ENCODE measurements around the gene KLHL8.

KLHL8 gene

DNA sequence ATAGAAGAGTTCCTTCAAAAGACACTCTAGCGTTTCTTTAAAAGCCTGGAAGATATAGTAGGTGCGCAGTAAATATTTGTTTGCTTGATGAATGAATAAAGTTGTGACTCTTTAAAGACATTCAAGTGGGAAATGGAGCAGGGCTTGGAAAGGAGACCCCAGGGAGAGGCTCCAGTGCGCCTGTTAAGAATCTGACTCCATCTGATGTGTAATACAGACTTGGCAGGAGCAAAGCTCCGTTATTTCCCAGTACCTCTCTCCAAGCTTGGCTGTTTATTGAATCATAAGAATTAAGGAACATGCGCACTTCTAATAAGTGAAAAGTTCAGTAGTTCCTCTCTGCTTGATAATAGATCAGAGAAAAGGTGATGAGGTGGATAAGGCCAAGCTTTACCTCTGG, 18.8 kb upstream of the KLHL8 start:
- no peak for ATAC-seq
- TF ChIP-seq TCF4 (CRISPR knock-in tag; IDR thresholded peaks at IDR 0.05; ENCODE audit: borderline replicate concordance) = no peak
- TF ChIP-seq, protein P1, sequence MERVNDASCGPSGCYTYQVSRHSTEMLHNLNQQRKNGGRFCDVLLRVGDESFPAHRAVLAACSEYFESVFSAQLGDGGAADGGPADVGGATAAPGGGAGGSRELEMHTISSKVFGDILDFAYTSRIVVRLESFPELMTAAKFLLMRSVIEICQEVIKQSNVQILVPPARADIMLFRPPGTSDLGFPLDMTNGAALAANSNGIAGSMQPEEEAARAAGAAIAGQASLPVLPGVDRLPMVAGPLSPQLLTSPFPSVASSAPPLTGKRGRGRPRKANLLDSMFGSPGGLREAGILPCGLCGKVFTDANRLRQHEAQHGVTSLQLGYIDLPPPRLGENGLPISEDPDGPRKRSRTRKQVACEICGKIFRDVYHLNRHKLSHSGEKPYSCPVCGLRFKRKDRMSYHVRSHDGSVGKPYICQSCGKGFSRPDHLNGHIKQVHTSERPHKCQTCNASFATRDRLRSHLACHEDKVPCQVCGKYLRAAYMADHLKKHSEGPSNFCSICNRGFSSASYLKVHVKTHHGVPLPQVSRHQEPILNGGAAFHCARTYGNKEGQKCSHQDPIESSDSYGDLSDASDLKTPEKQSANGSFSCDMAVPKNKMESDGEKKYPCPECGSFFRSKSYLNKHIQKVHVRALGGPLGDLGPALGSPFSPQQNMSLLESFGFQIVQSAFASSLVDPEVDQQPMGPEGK (CRISPR knock-in tag; IDR thresholded peaks at IDR 0.05; ENCODE audit: borderline replicate concordance) = no peak
- no peak for TF ChIP-seq TOX (CRISPR knock-in tag; IDR thresholded peaks at IDR 0.05; ENCODE audit: borderline replicate concordance)
- TF ChIP-seq ESRRG (CRISPR knock-in tag; IDR thresholded peaks at IDR 0.05) = no peak
- no peak for TF ChIP-seq BACH2 (CRISPR knock-in tag; IDR thresholded peaks at IDR 0.05; ENCODE audit: borderline replicate concordance)
- no peak for TF ChIP-seq PPARA (CRISPR knock-in tag; IDR thresholded peaks at IDR 0.05; ENCODE audit: borderline replicate concordance)
- TF ChIP-seq, protein P2, sequence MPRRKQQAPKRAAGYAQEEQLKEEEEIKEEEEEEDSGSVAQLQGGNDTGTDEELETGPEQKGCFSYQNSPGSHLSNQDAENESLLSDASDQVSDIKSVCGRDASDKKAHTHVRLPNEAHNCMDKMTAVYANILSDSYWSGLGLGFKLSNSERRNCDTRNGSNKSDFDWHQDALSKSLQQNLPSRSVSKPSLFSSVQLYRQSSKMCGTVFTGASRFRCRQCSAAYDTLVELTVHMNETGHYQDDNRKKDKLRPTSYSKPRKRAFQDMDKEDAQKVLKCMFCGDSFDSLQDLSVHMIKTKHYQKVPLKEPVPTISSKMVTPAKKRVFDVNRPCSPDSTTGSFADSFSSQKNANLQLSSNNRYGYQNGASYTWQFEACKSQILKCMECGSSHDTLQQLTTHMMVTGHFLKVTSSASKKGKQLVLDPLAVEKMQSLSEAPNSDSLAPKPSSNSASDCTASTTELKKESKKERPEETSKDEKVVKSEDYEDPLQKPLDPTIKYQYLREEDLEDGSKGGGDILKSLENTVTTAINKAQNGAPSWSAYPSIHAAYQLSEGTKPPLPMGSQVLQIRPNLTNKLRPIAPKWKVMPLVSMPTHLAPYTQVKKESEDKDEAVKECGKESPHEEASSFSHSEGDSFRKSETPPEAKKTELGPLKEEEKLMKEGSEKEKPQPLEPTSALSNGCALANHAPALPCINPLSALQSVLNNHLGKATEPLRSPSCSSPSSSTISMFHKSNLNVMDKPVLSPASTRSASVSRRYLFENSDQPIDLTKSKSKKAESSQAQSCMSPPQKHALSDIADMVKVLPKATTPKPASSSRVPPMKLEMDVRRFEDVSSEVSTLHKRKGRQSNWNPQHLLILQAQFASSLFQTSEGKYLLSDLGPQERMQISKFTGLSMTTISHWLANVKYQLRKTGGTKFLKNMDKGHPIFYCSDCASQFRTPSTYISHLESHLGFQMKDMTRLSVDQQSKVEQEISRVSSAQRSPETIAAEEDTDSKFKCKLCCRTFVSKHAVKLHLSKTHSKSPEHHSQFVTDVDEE (CRISPR knock-in tag; IDR thresholded peaks at IDR 0.05) = no peak
- no peak for TF ChIP-seq ZNF565 (CRISPR knock-in tag; conservative IDR thresholded peaks at IDR 0.05; ENCODE audit: low read depth)
- no peak for TF ChIP-seq ZNF70 (CRISPR knock-in tag; IDR thresholded peaks at IDR 0.05)
- TF ChIP-seq GLIS3 (CRISPR knock-in tag; IDR thresholded peaks at IDR 0.05) = no peak
- TF ChIP-seq ISL1 (CRISPR knock-in tag; IDR thresholded peaks at IDR 0.05) = no peak
- TF ChIP-seq ZFP30 (CRISPR knock-in tag; IDR thresholded peaks at IDR 0.05) = no peak
- no peak for TF ChIP-seq ZFP3 (CRISPR knock-in tag; IDR thresholded peaks at IDR 0.05)
- TF ChIP-seq ARNTL (CRISPR knock-in tag; IDR thresholded peaks at IDR 0.05; ENCODE audit: borderline replicate concordance, low read depth) = no peak

DNA sequence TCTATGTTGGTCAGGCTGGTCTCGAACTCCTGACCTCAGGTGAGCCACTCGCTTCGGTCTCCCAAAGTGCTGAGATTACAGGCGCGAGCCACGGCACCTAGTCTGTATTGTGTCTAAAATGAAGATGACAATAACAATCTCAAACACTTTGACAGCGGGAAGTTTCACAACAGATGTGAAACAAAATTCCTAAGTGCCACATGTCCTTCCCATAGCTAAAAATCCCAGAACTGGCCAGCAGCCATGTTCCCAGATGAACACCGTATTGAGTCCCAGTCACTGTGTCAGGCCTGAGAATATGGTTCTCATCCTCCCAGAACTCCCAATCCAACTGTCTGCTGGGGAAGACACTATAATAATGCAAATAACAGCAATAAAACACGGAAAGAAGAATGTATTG, 16.4 kb upstream of the KLHL8 start:
- TF ChIP-seq RARB (CRISPR knock-in tag; IDR thresholded peaks at IDR 0.05) = no peak
- TF ChIP-seq, protein P3, sequence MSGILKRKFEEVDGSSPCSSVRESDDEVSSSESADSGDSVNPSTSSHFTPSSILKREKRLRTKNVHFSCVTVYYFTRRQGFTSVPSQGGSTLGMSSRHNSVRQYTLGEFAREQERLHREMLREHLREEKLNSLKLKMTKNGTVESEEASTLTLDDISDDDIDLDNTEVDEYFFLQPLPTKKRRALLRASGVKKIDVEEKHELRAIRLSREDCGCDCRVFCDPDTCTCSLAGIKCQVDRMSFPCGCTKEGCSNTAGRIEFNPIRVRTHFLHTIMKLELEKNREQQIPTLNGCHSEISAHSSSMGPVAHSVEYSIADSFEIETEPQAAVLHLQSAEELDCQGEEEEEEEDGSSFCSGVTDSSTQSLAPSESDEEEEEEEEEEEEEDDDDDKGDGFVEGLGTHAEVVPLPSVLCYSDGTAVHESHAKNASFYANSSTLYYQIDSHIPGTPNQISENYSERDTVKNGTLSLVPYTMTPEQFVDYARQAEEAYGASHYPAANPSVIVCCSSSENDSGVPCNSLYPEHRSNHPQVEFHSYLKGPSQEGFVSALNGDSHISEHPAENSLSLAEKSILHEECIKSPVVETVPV (CRISPR knock-in tag; IDR thresholded peaks at IDR 0.05) = no peak
- TF ChIP-seq OSR1 (CRISPR knock-in tag; IDR thresholded peaks at IDR 0.05) = no peak
- no peak for TF ChIP-seq CSDC2 (CRISPR knock-in tag; IDR thresholded peaks at IDR 0.05)
- TF ChIP-seq ZFP30 (CRISPR knock-in tag; IDR thresholded peaks at IDR 0.05) = no peak
- TF ChIP-seq ZNF8 (CRISPR knock-in tag; IDR thresholded peaks at IDR 0.05) = no peak
- TF ChIP-seq, protein P4, sequence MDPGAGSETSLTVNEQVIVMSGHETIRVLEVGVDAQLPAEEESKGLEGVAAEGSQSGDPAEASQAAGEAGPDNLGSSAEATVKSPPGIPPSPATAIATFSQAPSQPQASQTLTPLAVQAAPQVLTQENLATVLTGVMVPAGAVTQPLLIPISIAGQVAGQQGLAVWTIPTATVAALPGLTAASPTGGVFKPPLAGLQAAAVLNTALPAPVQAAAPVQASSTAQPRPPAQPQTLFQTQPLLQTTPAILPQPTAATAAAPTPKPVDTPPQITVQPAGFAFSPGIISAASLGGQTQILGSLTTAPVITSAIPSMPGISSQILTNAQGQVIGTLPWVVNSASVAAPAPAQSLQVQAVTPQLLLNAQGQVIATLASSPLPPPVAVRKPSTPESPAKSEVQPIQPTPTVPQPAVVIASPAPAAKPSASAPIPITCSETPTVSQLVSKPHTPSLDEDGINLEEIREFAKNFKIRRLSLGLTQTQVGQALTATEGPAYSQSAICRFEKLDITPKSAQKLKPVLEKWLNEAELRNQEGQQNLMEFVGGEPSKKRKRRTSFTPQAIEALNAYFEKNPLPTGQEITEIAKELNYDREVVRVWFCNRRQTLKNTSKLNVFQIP (CRISPR knock-in tag; IDR thresholded peaks at IDR 0.05; ENCODE audit: borderline replicate concordance, low read depth) = no peak
- TF ChIP-seq, protein P1 (CRISPR knock-in tag; IDR thresholded peaks at IDR 0.05; ENCODE audit: borderline replicate concordance) = no peak
- no peak for TF ChIP-seq ZFP3 (CRISPR knock-in tag; IDR thresholded peaks at IDR 0.05)
- no peak for TF ChIP-seq BACH2 (CRISPR knock-in tag; IDR thresholded peaks at IDR 0.05; ENCODE audit: borderline replicate concordance)
- TF ChIP-seq ZNF70 (CRISPR knock-in tag; IDR thresholded peaks at IDR 0.05) = no peak
- no peak for TF ChIP-seq ESRRG (CRISPR knock-in tag; IDR thresholded peaks at IDR 0.05)
- TF ChIP-seq PPARA (CRISPR knock-in tag; IDR thresholded peaks at IDR 0.05; ENCODE audit: borderline replicate concordance) = no peak
- ATAC-seq = no peak
